Stimulated activated CD4-positive, alpha-beta T cell treated with anti-CD3 and anti-CD28 coated beads, Interleukin-15, amount 100 ng/mL, for 24 hours (primary cell): ENCODE measurements around the gene PILRA.
"Not testable (repeated sequence)": the region's sequence is repeated elsewhere in the genome, so short reads cannot be mapped to it uniquely, and the experiment has no call there.

ENCODE experiments used
- DNase-seq: peaks from one replicate; pipeline ENCODE4 v3.0.0-alpha.2; 2020

The PILRA gene

DNA sequence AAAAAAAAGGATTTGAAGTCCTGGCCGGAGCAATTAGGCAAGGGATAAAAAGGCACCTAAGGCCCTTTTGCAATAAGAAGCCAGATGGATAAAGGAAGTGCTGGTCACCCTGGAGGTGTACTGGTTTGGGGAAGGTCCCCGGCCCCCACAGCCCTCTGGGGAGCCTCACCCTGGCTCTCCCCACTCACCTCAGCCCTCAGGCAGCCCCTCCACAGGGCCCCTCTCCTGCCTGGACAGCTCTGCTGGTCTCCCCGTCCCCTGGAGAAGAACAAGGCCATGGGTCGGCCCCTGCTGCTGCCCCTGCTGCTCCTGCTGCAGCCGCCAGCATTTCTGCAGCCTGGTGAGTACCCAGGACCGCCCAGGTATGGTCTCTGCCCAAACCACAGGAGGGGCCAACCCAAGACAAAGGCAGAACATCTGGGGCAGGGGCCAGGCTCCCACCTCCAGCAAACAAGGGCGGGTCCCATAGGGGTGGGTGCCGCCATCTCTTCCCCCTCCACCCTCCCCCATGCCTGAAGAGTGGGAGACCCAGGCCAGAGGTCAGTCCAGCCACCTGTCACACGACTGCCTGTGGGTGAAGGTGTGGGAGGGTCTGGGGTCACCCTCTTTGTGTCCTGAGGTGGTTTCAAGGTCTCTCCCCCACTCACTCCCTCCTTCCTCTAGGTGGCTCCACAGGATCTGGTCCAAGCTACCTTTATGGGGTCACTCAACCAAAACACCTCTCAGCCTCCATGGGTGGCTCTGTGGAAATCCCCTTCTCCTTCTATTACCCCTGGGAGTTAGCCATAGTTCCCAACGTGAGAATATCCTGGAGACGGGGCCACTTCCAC, 15.0 kb upstream of the PILRA start, which contains the start of gene PILRB:
TSS of gene PILRB (plus strand) at position 91 of the 830 bp plus-strand sequence. CDS start at position 277, 186 bp downstream.
- no peak for DNase-seq

DNA sequence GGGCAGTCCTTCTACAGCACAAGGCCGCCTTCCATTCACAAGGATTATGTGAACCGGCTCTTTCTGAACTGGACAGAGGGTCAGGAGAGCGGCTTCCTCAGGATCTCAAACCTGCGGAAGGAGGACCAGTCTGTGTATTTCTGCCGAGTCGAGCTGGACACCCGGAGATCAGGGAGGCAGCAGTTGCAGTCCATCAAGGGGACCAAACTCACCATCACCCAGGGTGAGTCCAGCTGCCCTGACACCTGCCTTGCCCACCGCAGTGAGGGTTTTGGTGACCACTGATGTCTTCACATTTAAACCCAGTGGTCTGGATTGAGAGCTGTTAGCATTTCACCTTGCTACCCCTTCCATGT, 14.5 kb upstream of the PILRA start:
- no peak for DNase-seq

DNA sequence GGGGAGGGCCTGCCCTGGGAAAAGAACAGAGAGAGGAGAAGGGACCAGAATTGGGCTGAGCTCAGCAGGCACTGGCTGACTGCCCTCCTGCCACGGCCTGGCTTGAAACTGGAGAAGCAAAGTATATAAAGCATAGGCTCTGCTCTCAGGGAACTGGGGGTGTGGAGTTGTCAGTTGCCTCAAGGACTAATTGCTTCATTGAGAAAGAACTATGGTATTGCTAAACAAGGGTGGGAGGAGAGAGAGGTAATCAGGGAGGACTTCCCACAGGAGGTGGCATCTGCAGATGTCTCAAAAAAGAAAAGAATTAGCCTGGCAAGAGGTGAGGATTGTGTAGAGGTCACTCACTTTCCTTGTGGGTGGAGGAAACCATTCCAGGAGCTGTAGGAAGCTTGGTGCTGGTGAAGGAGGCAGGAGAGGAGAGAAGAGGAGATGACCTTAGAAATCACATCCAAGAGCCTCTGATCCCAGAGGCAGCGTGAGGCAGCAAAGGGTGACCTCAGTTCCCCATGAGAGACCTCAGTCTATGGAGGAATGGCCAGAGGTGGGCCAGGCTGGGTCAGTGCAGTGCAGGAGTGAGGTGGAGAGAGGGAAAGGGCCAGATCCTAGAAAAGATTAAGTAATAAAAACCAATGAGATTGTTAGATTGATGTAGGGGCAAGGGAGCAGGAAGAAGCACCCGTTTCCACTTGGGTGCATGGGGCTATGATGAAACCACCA, 13.0 kb upstream of the PILRA start:
- DNase-seq = no peak

DNA sequence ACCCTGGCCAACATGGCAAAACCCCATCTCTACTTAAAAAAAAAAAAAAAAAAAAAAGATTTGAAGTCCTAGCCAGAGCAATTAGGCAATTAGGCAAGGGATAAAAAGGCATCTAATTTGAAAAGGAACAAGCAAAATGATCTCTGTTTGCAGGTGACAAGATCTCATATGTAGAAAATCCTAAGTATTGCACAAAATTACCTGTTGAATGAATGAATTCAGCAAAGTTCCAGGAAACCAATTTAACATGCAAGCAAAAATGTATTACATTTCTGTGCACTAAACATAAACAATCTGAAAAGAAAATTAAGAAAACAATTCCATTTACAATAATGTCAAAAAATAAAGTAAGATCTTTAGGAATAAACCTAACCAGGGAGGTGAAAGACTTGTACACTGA, 10.2 kb upstream of the PILRA start:
- no peak for DNase-seq

DNA sequence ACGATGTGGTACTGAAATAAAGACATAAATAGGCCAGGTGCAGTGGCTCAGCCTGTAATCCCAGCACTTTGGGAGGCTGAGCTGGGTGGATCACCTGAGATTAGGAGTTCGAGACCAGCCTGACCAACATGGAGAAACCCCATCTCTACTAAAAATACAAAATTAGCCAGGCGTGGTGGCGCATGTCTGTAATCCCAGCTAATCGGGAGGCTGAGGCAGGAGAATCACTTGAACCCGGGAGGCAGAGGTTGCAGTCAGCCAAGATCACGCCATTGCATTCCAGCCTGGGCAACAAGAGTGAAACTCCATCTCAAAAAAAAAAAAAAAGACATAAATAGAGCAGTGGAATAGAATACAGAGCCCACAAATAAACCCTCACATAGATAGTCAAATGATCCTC, 9.5 kb upstream of the PILRA start:
- DNase-seq = not testable (repeated sequence)

DNA sequence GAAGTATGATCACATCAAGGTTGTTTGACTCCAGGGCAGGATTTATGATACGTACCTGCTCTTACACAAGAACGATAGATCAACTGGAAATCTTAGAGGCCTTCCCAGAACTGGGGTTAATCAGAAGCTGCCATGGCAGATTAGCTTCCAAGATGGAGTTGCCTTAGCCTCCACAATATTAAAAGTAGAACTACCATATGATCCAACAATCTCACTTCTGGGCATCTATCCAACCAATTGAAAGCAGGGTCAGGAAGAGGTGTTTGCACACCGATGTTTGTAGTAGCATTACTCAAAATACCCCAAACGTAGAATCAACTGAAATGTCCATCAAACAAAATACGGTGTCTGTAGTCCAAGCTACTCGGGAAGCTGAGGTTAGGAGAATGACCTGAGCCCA, 8.8 kb upstream of the PILRA start:
- DNase-seq = no peak

DNA sequence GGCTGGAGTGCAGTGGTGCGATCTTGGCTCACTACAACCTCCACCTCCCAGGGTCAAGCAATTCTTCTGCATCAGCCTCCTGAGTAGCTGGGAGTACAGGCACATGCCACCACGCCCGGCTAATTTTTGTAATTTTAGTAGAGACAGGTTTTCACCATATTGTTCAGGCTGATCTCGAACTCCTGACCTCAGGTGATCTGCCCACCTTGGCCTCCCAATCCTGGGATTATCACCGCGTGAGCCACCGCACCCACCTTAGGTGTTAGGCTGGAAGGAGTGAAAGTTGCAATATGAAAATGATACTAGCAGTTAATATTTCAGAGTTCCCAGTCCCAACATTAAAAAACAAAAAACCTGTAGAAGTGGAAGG, 7.3 kb upstream of the PILRA start:
- DNase-seq = not testable (repeated sequence)

DNA sequence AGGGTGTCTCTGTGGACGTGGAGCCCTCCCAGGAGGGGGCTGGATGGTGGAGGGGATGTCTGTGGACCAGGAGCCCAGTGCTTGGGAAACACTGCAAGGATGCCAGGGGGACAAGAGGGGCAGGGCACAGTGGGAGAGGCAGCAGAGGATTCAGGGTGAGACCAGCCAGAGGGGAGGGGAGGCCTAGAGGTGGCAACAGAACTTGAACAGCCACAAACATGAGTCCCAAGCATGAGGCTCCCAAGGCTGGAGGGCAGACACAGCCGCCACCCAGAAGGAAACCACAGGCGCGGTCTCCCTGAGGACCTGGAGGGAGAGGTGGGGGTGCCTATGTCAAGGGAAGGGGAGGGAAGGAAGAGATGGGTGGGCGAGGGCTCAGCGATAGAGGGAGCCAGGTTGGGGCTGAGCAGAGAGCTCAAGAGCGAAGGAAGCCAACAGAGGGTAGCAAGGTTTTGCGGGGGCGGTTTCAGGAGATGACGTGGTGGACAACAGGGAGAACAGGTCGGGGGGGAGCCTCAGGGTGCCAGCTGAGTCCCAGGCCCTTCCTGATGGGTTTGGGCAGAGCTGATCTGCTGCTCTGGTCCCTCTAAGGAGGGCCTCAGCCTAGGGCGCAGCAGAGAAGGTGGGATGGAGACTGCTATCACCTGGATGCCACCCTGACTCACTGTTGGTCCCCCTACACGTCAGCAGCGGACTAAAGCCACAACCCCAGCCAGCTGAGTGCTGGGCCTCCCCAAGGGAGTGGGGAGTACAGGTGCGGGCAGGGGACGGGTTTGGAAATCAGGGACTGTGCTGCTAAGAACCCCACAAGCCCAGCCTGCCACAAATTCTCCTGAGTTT, 6.7 kb upstream of the PILRA start:
- peak; percentile 54 for DNase-seq

DNA sequence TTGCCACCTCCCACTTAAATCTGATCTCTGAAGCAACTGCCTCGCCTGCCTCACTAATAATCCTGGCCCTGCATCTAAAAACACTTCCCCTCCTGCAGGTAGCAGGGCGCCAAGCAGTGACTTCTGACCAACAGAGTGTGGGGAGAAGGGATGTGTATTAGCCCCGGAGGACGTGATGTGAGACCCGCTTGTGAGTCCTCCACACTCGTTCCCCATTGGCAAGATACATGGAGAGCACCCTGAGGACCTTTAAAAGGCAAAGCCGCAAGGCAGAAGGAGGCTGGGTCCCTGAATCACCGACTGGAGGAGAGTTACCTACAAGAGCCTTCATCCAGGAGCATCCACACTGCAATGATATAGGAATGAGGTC, 6.1 kb upstream of the PILRA start:
- DNase-seq = no peak

DNA sequence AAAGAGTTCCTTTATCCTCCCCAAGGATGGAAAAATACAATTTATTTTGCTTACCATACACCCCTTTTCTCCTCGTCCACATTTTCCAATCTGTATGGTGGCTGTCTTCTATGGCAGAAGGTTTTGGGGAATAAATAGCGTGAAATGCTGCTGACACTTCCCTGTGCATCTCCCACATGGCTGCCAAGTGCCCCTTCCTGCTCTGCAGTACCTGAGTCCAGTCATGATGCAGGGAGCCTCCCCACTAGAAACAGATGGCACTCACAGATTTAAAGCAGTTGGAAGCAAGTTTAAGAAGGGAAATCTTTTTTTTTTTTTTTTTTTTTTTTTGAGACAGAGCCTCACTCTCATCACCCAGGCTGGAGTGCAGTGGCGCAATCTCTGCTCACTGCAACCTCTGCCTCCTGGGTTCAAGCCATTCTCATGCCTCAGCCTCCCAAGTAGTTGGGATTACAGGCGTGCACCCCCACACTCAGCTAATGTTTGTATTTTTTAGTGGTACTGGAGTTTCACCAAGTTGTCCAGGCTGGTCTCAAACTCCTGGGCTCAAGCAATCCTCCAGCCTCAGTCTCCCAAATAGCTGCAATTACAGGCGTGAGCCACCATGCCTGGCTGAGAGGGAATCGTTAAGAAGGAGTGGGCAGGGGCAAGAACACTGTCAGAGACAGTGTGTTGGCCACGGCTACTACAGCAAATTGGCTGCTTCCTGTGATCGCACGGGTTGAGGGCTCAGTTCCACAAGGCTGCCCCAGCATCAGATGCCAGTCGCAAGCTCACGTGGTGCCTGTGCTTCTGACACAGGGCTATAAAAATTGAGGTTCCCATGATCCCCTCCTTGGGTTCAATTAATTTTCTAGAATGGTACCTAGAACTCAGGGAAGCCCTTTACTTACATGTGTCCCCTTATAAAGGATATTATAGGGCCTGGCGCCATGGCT, 5.3 kb upstream of the PILRA start:
- no peak for DNase-seq

DNA sequence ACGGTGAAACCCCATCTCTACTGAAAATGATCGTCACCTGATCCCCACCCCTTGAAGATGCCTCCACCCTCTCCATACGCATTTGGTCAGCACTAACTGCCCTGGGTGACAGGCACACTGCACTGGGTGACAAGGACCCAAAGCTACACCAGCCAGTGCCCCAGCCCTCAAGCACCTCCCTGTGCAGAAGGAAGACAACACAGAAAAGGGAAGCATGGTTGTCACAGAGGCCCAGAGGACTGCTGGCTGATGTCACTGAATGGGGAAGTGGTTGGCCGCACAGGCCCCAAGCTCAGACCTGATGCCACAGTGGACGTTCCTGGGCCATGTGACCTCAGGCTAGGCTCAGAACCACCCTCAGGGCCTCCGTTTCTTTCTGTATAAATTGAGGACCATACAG, 4.2 kb upstream of the PILRA start:
- no peak for DNase-seq

DNA sequence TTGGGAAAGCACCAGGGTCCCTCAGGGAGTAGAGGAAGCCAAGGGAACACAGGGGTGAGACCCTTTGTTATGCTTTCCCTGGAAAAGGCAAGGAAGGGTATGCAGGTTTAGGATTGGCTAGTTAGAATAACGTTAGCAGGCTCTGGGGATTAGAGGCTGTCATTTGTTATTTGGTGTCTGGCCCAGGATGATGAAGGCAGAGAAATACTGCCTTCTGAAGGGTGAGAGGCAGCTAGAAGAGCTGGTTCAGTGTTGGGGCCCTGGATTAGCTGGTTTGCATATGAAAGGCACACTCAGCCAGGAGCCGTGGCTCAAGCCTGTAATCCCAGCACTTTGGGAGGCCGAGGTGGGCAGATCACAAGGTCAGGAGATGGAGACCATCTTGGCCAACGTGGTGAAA, 3.0 kb upstream of the PILRA start:
- no peak for DNase-seq

DNA sequence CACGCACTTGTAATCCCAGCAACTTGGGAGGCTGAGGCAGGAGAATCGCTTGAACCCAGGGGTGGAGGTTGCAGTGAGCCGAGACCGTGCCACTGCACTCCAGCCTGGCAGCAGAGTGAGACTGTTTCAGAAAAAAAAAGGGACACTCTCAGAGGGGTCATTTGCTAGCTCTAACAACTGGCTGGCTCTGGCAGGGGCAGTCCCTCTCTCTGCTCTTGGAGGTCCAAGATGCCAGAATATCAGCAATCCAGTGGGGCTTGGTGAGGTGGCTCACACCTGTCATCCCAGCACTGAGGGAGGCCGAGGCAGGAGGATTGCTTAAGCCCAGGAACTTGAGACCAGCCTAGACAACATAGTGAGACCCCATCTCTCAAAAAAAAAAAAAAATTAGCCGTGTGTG, 2.5 kb upstream of the PILRA start:
- DNase-seq = no peak

DNA sequence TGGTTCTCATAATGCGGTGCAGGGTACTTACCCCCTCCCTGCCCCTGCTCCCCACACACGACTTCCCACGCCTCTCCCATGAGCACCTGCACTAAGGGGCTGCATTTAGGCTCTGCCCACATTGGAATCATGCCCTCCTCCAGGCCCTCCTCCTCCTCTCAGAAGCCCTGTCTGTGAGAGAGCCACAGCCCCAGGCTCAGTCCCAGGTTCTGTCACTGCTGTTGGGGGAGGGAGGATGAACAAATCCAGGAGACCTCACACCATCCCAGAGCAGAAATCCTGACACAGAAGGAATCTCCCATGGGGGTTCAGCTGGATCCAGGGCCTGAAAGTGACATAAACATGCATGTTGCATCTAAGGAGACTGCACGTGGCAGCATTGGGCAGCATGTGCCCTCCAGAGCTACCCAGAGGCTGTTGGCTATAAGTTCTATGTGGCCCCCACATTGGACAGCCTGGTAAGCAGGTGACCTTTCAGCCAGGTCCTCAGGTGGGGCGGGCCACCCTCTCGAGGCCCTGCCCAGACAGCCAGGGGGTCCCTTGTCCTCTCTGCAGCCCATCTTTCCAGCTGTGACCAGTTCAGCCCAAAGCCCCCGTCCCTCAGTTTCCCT, 1.6 kb upstream of the PILRA start:
- DNase-seq = no peak

DNA sequence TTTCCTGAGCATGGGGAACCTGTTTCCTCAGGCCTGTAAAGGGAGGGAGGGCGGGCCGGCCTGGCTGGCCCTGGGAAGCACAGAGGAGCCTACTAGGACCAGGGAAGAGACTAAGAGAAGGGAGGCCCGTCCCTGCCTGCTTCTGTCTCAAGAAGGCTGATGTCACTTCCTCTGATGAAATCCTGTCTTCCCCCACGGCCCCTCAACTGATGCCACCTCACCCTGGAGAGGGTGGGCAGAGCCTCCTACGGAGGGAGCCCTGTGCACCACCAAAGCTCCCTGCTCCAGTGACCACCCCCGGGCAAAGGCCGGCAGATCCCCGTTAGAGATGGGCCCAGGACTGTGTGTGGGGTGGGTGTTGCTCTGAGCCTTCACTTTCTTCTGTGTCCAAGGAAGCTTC, 1.0 kb upstream of the PILRA start:
- no peak for DNase-seq

DNA sequence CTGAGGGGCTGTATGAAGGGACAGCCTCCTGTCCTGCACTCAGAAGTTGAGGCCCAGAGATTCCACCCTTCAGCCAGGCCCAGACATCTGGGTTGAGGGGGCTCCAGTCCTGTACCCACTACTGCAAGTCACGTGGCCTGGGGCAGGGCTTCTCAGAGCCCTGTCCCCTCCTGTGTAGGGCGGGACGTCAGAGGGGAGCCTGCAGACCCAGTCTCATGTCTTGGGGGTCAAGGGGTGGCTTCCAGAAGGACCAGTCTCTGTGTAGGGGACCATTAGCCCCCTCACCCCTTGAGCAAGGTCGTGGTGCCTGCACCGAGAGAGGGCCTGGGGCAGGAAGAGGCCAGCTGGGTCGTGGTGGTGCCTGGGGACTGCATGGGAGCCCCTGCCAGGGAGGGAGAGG, 593 bp upstream of the PILRA start:
- DNase-seq = no peak

DNA sequence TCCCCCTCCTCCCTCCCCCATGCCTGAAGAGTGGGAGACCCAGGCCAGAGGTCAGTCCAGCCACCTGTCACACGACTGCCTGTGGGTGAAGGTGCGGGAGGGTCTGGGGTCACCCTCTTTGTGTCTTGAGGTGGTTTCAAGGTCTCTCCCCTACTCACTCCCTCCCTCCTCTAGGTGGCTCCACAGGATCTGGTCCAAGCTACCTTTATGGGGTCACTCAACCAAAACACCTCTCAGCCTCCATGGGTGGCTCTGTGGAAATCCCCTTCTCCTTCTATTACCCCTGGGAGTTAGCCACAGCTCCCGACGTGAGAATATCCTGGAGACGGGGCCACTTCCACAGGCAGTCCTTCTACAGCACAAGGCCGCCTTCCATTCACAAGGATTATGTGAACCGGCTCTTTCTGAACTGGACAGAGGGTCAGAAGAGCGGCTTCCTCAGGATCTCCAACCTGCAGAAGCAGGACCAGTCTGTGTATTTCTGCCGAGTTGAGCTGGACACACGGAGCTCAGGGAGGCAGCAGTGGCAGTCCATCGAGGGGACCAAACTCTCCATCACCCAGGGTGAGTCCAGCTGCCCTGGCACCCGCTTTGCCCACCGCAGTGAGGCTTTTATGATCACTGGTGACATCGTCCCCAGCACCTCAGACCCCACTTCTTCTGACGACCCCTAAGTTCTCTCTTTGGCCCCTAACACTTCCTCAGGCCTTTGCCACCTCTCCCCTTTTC, 747 bp downstream of the PILRA start:
- DNase-seq = not testable (repeated sequence)

DNA sequence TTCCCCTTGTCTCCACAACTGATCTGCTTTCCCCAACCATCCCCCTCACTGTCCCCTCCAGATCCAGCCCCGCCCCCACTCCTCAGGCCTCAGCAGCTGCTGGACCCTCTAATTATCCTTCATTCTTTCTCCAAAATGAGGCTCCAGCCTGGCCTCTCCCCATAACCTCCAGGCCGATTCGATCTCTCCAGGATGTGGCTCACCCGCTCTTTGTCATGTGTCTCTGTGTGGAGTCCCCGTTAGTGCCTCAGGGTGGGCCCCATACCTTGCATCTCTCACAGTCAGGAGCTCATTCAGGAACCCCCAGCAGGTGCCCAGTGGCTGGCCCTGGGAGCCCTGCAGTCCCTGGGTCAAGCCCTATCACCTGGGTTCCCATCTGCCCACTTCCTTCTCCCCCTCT, 1.3 kb downstream of the PILRA start:
- DNase-seq = no peak

DNA sequence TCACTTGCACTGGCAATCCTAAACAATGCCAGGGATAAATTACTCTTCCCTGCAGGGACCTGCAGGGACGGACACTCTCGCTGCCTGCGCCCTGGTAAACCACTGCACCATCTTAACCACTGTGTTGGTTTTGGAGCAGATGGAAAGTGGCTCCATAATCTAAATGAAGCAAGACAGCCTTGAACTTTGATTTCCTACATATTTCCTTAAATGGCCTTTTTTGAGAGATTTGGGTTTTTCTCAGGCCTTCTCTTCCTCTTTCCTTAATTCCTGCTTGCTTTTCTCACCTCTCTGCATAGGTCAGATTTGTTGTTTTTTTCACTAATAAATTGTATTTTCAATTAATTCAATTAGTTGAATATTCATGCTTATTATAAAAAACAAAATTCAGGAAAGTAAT, 2.8 kb downstream of the PILRA start:
- DNase-seq = no peak

DNA sequence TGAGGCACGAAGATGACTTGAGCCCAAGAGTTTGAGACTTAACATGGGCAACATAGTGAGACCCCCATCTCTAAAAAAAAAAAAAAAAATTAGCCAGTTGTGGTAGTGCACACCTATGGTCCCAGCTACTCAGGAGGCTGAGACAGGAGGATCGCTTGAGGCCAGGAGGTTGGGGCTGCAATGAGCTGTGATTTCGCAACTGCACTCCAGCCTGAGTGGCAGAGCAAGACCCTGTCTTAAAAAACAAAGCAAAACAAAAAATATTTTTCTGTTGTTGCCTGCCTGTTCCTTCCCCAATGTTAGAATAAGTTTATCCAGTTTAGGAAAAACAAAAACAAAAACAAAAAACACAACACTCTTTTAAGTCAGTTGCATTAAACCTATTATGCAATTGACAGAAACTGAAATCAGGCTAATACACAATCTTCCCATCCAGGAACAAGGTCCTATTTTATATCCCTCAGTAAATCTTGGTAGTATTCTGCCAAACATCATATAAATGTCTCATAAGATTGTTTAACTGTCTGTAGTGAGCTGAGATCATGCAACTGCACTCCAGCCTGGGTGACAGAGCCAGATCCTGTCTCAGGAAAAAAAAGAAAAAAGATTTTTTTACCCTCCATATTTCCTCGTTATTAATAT, 4.9 kb downstream of the PILRA start:
- no peak for DNase-seq

DNA sequence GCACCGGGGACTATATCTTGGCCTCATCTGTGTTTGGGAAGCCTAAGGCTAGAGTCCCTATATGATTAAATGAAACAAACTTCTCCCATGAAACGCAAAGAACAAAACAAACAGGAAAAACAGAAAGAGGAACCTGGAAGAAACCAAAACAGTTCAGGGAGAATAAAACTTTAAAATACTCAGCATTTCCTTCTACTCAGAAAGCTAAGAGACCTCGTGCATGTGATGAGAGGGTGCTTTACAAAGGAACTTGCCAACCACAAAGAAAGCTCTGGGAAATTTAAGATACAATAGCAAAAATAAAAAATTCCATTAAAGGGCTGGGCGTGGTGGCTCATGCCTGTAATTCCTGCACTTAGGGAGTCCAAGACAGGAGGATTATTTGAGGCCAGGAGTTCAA, 6.9 kb downstream of the PILRA start:
- no peak for DNase-seq
